Kidney (tissue), 14 donors: ENCODE measurements around the gene TMEM119. TPM values are rescaled to one million over a fixed set of nuclear protein-coding genes. Genes with fewer than 3 reads are reported as not detected.
"Not testable (repeated sequence)": the region's sequence is repeated elsewhere in the genome, so short reads cannot be mapped to it uniquely, and the experiment has no call there.

ENCODE experiments used
- DNase-seq, 5 donors: peaks; one replicate each; pipeline ENCODE4 v3.0.0-alpha.2; 2013 to 2020
- FAIRE-seq: peaks from 2 replicates; lab custom pipeline; 2012; peaks lifted over from hg19 to GRCh38; lab: Jason Lieb, UNC
- H3K27ac ChIP-seq, 2 donors: one replicate each; pipeline ENCODE4 v1.7.0; 2013; ENCODE audit warnings: low read depth in 2 of 2, low read length in 2 of 2, inconsistent platforms in 1 of 2
- H3K27me3 ChIP-seq: one replicate; pipeline ENCODE4 v1.7.1; 2013; ENCODE audit warnings: low read length, inconsistent platforms; ENCODE audit not compliant: control insufficient read depth, insufficient read depth
- H3K36me3 ChIP-seq, 3 donors: one replicate each; pipeline versions ENCODE4 v1.7.0 to v1.7.1; 2013; ENCODE audit warnings: low read length in 3 of 3, control low read depth in 1 of 3, inconsistent platforms in 1 of 3; ENCODE audit not compliant: insufficient read depth in 3 of 3, control insufficient read depth in 2 of 3
- H3K4me1 ChIP-seq, 3 donors: one replicate each; pipeline versions ENCODE4 v1.7.0 to v1.7.1; 2013; ENCODE audit warnings: low read length in 3 of 3, inconsistent platforms in 1 of 3, low read depth in 1 of 3; ENCODE audit not compliant: control insufficient read depth in 2 of 3, insufficient read depth in 2 of 3
- H3K4me3 ChIP-seq, 3 donors: one replicate each; pipeline versions ENCODE4 v1.7.0 to v1.8.1; 2013; ENCODE audit warnings: low read length in 3 of 3, control low read depth in 1 of 3, inconsistent platforms in 1 of 3
- H3K9ac ChIP-seq, 3 donors: one replicate each; pipeline versions ENCODE4 v1.7.0 to v1.7.1; 2013; ENCODE audit warnings: low read length in 3 of 3, control low read depth in 1 of 3, inconsistent platforms in 1 of 3
- H3K9me3 ChIP-seq, 3 donors: one replicate each; pipeline versions ENCODE4 v1.7.0 to v1.7.1; 2013; ENCODE audit warnings: low read length in 3 of 3, control low read depth in 1 of 3, inconsistent platforms in 1 of 3; ENCODE audit not compliant: control insufficient read depth in 2 of 3, insufficient read depth in 1 of 3
- intact Hi-C: fragments of 100-400 bp; cut with DNase I; formaldehyde crosslinking; loops from one replicate; pipeline ENCODE4 v1.11.1; 2022
- polyA plus RNA-seq: library from polyadenylated mRNA; stranded (reverse); fragments of 350-450 nt; fragmentation: Illumina TruSeq; extraction: RNeasy Lipid Tissue Mini Kit (QIAGEN cat#74804); gene quantifications from one replicate; pipeline ENCODE4 v1.2.3, GENCODE V29; 2014; ENCODE audit warnings: low read depth, low replicate concordance; ENCODE audit not compliant: insufficient read depth
- total RNA-seq: library from RNA; stranded (reverse); fragmentation: NEBNext Ultra II Directional; extraction: Animal tissue kit (Norgen Biotek cat#: 25700); gene quantifications from one replicate; pipeline ENCODE4 v1.2.1, GENCODE V29; 2021
- TF ChIP-seq, protein P1 (sequence below): IDR thresholded peaks from 3 replicates; pipeline ENCODE4 v1.5.1; 2012; ENCODE audit warnings: mild to moderate bottlenecking, moderate library complexity, borderline replicate concordance; ENCODE audit not compliant: insufficient read depth; ENCODE audit errors: extremely low read depth
- donor health status: control.
- donor health status: control.
- donor health status: control.
- donor health status: control.
- donor health status: control.
- donor health status: DM: yes; HTN: yes; CAD: no.
- donor health status: Normal renal cell carcinoma (clear cell type).

TMEM119 gene
- total and polyA plus RNA-seq, 2 donors from 2014 or later = 4.1 to 15.8 TPM

DNA sequence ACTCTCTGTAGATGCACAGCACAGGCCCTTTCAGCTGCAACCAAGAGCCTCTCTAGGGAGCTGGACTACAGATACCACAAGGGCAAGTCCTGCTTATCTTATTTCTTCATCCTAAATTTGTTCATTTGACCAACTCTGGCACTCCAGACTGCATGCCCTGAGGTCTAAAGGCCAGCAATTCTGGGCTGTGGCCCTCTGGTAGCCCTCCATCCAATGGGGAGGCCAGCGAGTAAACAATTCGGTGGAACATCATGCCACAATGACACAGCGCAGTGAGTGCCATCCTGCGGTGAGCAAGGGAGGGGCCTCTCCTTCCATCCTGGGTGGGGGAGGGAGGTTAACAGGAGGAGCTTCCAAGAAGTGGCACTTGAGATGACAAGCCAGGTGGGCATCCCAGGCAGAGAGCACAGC is 36.5 kb upstream of the TMEM119 start:
- Histone ChIP-seq H3K27ac (no peak overlapping the region), H3K9ac (no peak overlapping the region), H3K36me3 (no peaks in the 10 kb centered on the region), H3K4me1 (no peaks in the 10 kb centered on the region), H3K27me3 (no peaks in the 10 kb centered on the region), H3K9me3 (no peaks in the 10 kb centered on the region), H3K4me3 (no peak overlapping the region)
- intact Hi-C loops = no loop called here
- DNase-seq = no peak
- TF ChIP-seq, protein P1, sequence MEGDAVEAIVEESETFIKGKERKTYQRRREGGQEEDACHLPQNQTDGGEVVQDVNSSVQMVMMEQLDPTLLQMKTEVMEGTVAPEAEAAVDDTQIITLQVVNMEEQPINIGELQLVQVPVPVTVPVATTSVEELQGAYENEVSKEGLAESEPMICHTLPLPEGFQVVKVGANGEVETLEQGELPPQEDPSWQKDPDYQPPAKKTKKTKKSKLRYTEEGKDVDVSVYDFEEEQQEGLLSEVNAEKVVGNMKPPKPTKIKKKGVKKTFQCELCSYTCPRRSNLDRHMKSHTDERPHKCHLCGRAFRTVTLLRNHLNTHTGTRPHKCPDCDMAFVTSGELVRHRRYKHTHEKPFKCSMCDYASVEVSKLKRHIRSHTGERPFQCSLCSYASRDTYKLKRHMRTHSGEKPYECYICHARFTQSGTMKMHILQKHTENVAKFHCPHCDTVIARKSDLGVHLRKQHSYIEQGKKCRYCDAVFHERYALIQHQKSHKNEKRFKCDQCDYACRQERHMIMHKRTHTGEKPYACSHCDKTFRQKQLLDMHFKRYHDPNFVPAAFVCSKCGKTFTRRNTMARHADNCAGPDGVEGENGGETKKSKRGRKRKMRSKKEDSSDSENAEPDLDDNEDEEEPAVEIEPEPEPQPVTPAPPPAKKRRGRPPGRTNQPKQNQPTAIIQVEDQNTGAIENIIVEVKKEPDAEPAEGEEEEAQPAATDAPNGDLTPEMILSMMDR = no peak
- FAIRE-seq = no peak

DNA sequence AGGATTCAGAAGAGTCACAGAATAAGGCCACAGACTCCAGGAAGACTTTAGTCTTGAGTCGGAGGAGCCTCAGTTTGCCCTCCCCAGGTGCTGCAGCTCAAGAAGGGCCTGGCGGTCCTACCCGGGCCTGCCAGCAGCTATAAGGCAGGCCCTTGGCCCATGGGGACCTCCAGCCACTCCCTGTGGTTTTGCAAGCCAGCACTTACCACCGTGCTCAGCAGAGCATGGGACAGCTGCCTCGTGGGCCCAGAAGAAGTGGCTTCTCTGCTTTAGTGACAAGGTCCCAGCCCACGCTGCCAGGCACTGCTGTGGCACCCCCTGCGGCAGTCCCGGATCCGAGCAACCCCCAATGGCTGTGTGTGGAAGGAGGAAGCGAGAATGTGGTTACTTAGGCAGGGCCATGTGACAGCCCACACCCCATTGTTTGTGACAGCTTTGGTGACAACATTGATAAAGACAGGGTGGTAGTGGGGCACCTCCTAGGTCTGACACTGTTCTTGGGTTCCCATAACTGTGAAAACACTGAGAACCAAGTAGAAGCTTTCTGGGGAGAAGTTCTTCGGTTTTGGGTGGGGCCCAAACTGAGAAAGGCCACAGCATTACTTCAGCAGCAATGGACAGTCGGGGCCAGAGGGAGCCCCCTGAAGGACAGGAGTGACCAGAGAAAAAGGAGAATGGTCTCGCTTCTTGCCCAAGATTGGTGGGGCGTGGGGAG is 35.8 kb upstream of the TMEM119 start, which contains the start of gene SELPLG:
Gene SELPLG (minus strand): TSS at position 361 of the 715 bp plus-strand sequence. CDS start 9,587 bp downstream, outside the sequence.
- H3K9me3 ChIP-seq = no peaks in the 10 kb centered on the region
- TF ChIP-seq, protein P1 = no peak
- H3K4me1 ChIP-seq = peaks cover 0 to 3% (median 2%) of the 10 kb centered on the region in 3 donors
- no peak within 1 kb of the TSS for H3K9ac ChIP-seq
- FAIRE-seq (no peak), DNase-seq (peak in 2 of 5 donors; percentile 39 to 89)
- no peak within 1 kb of the TSS for H3K27ac ChIP-seq
- H3K27me3 ChIP-seq = no peaks in the 10 kb centered on the region
- no peaks in the 10 kb centered on the region for H3K36me3 ChIP-seq
- no peak within 1 kb of the TSS for H3K4me3 ChIP-seq
- intact Hi-C loops = no loop called here

DNA sequence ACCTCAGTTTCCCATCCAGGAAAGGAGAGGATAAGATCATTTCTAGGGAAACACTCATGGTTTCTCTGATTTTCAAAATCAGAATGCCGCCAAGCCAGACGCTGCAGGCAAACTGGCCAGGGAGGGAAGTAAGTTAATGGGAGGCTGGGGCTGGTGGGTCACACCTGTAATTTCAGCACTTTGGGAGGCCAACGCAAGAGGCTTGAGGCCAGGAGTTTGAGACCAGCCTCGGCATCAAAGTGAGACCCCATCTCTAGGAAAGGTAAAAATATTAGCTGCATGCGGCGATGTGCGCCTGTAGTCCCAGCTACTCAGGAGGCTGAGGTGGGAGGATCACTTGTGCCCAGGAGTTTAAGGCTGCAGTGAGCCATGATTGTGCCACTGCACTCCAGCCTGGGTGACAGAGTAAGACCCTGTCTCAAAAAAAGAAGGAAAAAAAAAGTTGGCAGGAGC is 35.2 kb upstream of the TMEM119 start:
- Histone ChIP-seq H3K36me3 (no peaks in the 10 kb centered on the region), H3K4me1 (peaks cover 0 to 8% (median 3%) of the 10 kb centered on the region in 3 donors), H3K4me3 (no peak overlapping the region), H3K9ac (no peak overlapping the region), H3K9me3 (no peaks in the 10 kb centered on the region), H3K27me3 (no peaks in the 10 kb centered on the region), H3K27ac (no peak overlapping the region)
- FAIRE-seq = no peak
- TF ChIP-seq, protein P1 = no peak
- intact Hi-C loops = no loop called here
- no peak for DNase-seq

DNA sequence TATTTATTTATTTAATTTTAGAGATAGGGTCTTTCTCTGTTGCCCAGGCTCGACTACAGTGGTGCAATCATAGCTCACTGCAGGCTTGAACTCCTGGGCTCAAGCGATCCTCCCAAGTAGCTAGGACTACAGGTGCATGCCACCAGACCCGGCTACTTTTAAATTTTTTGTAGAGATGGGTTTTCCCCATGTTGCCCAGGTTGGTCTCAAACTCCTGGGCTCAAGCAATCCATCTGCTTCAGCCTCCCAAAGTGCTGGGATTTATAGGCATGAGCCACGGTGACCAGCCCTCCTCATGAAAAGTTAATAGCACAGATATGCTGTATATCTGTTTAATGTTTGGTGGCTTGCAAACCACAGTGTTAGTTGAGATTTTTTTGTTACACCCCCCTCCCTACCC is 33.4 kb upstream of the TMEM119 start:
- not testable (repeated sequence) for FAIRE-seq, H3K4me1 ChIP-seq

More for the DNA sequence above, 33.4 kb upstream of the TMEM119 start:
- H3K9ac ChIP-seq, intact Hi-C loops, DNase-seq, H3K27me3 ChIP-seq, H3K36me3 ChIP-seq, H3K9me3 ChIP-seq, H3K4me3 ChIP-seq, H3K27ac ChIP-seq: not testable (repeated sequence)
